ENCODE results near the gene LCE1C.

Gene LCE1C

GRCh38 chr1:152760551-152761190 is 45.8 kb downstream of the LCE1C start:
- DNase-seq (ENCODE audit: low read depth, low spot score) = no peak

- DNase-seq (ENCODE audit: low read depth, low spot score) = no peak
Measured at GRCh38 chr1:152759453-152760173, 46.8 kb downstream of the LCE1C start.

DNA sequence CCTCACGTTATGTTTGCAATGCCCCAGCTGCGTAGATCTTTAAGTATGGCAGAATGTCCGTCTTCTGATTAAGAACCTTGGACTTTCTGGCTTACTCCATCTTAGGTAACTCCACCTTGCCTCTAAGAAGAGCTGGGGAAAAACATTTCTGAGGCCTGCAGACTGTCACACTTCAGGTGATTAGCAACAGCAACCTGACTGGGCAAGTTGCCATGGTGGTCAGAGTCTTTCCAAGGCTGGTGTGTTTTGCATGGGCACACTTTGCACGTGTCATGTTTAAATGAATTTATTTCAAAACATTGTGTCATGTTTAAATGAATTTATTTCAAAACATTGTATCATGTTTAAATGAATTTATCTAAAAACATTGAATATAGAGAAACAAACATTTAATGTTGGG is 47.8 kb downstream of the LCE1C start:
- DNase-seq (ENCODE audit: low read depth, low spot score) = no peak

- DNase-seq (ENCODE audit: low read depth, low spot score) = no peak
Measured at GRCh38 chr1:152757747-152758146, 48.7 kb downstream of the LCE1C start, which contains the start of gene KPRP. TSS of gene KPRP (plus strand) at chr1:152758025. CDS start at chr1:152759589, 1,564 bp downstream.

DNA sequence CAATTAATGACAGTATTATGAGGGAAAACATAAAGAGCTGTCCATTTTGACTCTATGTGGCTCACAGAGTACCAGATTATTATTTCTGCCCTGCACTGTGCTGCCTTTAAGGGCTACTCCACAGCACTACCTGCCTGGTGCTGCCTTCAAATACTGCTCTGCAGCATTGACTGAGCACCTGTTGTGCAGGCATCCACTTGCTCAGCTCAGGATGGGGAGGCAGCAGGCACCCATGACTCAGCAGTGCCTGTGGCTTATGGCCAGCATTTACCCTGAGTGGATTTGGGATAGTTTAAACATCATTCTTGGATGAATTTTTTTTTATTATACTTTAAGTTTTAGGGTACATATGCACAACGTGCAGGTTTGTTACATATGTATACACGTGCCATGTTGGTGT is 49.6 kb downstream of the LCE1C start:
- DNase-seq (ENCODE audit: low read depth, low spot score) = no peak

Data from activated CD4-positive, CD25-positive, alpha-beta regulatory T cell treated with anti-CD3 and anti-CD28 coated beads, Interleukin-2, amount 50 U/mL, for 16 hours (primary cell).